HepG2 (cell line): ENCODE results near the gene PIM3. TPM values are rescaled to one million over a fixed set of nuclear protein-coding genes. Genes with fewer than 3 reads are reported as not detected.

ENCODE experiments used
- CREB1 ChIP-seq, 2 experiments: fragments of 450-650 bp in 1 of 2; IDR thresholded peaks; 2 replicates each; pipeline ENCODE4 v1.6.1; 2016 to 2017; ENCODE audit warnings: control low read depth in 1 of 2, mild to moderate bottlenecking in 1 of 2, missing compliant biosample characterization in 1 of 2, missing genetic modification characterization in 1 of 2
- CREM ChIP-seq, 2 experiments: sonication (generic) in 1 of 2; formaldehyde crosslinking in 1 of 2; IDR thresholded peaks; 2 replicates each; pipeline versions ENCODE4 v1.4.0 to v1.6.1; 2016 to 2020; ENCODE audit warnings: antibody characterized with exemption in 1 of 2, mild to moderate bottlenecking in 1 of 2, missing genetic modification reagents in 1 of 2
- MXD4 ChIP-seq: IDR thresholded peaks from 2 replicates; pipeline ENCODE4 v1.6.1; 2016; ENCODE audit warnings: mild to moderate bottlenecking, missing biosample characterization, missing genetic modification reagents
- NFAT5 ChIP-seq: sonication (generic); formaldehyde crosslinking; IDR thresholded peaks from 2 replicates; pipeline ENCODE4 v1.4.0; 2020; ENCODE audit warnings: missing genetic modification reagents
- NR0B2 ChIP-seq: sonication (generic); formaldehyde crosslinking; IDR thresholded peaks from 2 replicates; pipeline ENCODE4 v1.4.0; 2020; ENCODE audit warnings: mild to moderate bottlenecking, missing genetic modification reagents
- STAT5B ChIP-seq: sonication (generic); formaldehyde crosslinking; IDR thresholded peaks from 2 replicates; pipeline ENCODE4 v1.4.0; 2020; ENCODE audit warnings: missing genetic modification reagents
- ZFP36 ChIP-seq: fragments of 150-350 bp; IDR thresholded peaks from 2 replicates; pipeline ENCODE4 v1.6.1; 2018; ENCODE audit warnings: borderline replicate concordance, low read length, low read depth; ENCODE audit not compliant: partially characterized antibody
- ZKSCAN5 ChIP-seq: sonication (generic); formaldehyde crosslinking; IDR thresholded peaks from 2 replicates; pipeline ENCODE4 v1.5.1; 2020; ENCODE audit warnings: mild to moderate bottlenecking, missing genetic modification reagents
- ZNF224 ChIP-seq: sonication (generic); formaldehyde crosslinking; IDR thresholded peaks from 2 replicates; pipeline ENCODE4 v1.5.0; 2020; ENCODE audit warnings: mild to moderate bottlenecking, missing genetic modification reagents
- ZNF282 ChIP-seq: fragments of 450-650 bp; IDR thresholded peaks from 2 replicates; pipeline ENCODE4 v1.6.1; 2018; ENCODE audit not compliant: partially characterized antibody
- ZNF496 ChIP-seq: sonication (generic); formaldehyde crosslinking; IDR thresholded peaks from 2 replicates; pipeline ENCODE4 v1.8.1; 2023; ENCODE audit warnings: mild to moderate bottlenecking, moderate library complexity, missing genetic modification reagents; ENCODE audit not compliant: insufficient replicate concordance
- ZNF564 ChIP-seq: sonication (generic); formaldehyde crosslinking; IDR thresholded peaks from 2 replicates; pipeline ENCODE4 v1.8.1; 2023; ENCODE audit warnings: mild to moderate bottlenecking, missing genetic modification reagents
- ZNF646 ChIP-seq: sonication (generic); formaldehyde crosslinking; IDR thresholded peaks from 2 replicates; pipeline ENCODE4 v1.9.0; 2021; ENCODE audit warnings: mild to moderate bottlenecking, missing genetic modification reagents
- ZNF674 ChIP-seq: sonication (generic); formaldehyde crosslinking; IDR thresholded peaks from 2 replicates; pipeline ENCODE4 v1.5.0; 2020; ENCODE audit warnings: low read depth, mild to moderate bottlenecking, missing genetic modification reagents
- polyA plus RNA-seq, 8 experiments: library from polyadenylated mRNA; depleted of rRNA in 3 of 8; stranded (reverse) in 7 of 8; unstranded in 1 of 8; fragments of >200 nt; fragmentation: Illumina TruSeq in 4 of 8; extraction: Trizol in 4 of 8; gene quantifications; 2 replicates each; pipeline versions ENCODE4 v1.2.1 to v1.2.3, GENCODE V29; 2011 to 2016; ENCODE audit warnings: low read depth in 4 of 8, missing spikeins in 1 of 8, mixed read lengths in 1 of 8; ENCODE audit not compliant: insufficient read depth in 1 of 8
- total RNA-seq, 5 experiments: library from RNA; depleted of rRNA; stranded (reverse); fragments of >200 nt; fragmentation: Illumina TruSeq; extraction: Trizol; gene quantifications; 2 replicates each; pipeline ENCODE4 v1.2.3, GENCODE V29; 2016; ENCODE audit warnings: low read depth in 1 of 5

The PIM3 gene
- total and polyA plus RNA-seq, 2 of the 13 experiments (the other 11 are each of a cell fraction or from before 2014, with no cell fraction given), result 21.6 to 31.2 TPM

GRCh38 chr22:49960159-49961004 lies at the start of gene PIM3 (continued):
- TF ChIP-seq NFAT5 (CRISPR knock-in tag) (no peak; the same call in 1 of the 2 replicates), MXD4 (CRISPR knock-in tag) (peak; percentile 89; the same call in 1 of the 2 replicates), ZNF564 (peak; percentile 87), ZKSCAN5 (CRISPR knock-in tag) (no peak), ZNF224 (CRISPR knock-in tag) (no peak), ZNF646 (0 out of 2 replicates have a peak, but pooled peaks have one; percentile 11), NR0B2 (CRISPR knock-in tag) (peak; percentile 75; the same call in 1 of the 2 replicates), STAT5B (CRISPR knock-in tag) (no peak), CREM (IDR thresholded peaks at IDR 0.05) (no peak), CREM (CRISPR knock-in tag; IDR thresholded peaks at IDR 0.05) (no peak), ZFP36 (no peak), ZNF496 (no peak), ZNF282 (no peak), ZNF674 (CRISPR knock-in tag) (peak; percentile 69), CREB1 (IDR thresholded peaks at IDR 0.05) (peak; percentile 77; the same call in 1 of the 2 replicates), CREB1 (CRISPR knock-in tag; IDR thresholded peaks at IDR 0.05) (no peak)
